ENCODE data around the gene PLEKHB2. TPM values are rescaled to one million over a fixed set of nuclear protein-coding genes. Genes with fewer than 3 reads are reported as not detected.

PLEKHB2 gene
- total RNA-seq, 1 donor from 2014 or later = 146 TPM

Other genes starting within 250 kb of the PLEKHB2 start
- 98.2 and 100 TPM in 2 replicates for gene FAM168B, start 11.9 kb upstream of the PLEKHB2 start, total RNA-seq
- 0.17 and 0.47 TPM in 2 replicates for gene POTEE, start 104.2 kb downstream of the PLEKHB2 start, total RNA-seq